ENCODE data around the gene MNAT1. TPM values are rescaled to one million over a fixed set of nuclear protein-coding genes. Genes with fewer than 3 reads are reported as not detected.

MNAT1 gene
- polyA plus RNA-seq, 1 of the 3 experiments (the other 2 are of a cell fraction) = 38.9 TPM

GRCh38 chr14:60817113-60817512 is 82.6 kb downstream of the MNAT1 start (continued):
- TF ChIP-seq GATA2 (CRISPR knock-in tag; IDR thresholded peaks at IDR 0.05) = no peak

GRCh38 chr14:60819575-60819974 is 85.0 kb downstream of the MNAT1 start:
- WGBS (ENCODE audit: low lambda C conversion rate) = 96% methylated on average over 4 of the region's 4 CpGs
- no peak overlapping the region for H3K4me3 ChIP-seq (ENCODE audit: low read depth in 2 of 2, low read length in 1 of 2)
- TF ChIP-seq NRF1 (IDR thresholded peaks at IDR 0.05; ENCODE audit: low read depth, low read length) = no peak
- TF ChIP-seq MXI1 (IDR thresholded peaks at IDR 0.05; ENCODE audit: low read depth, low read length) = no peak
- TF ChIP-seq FOXM1 (IDR thresholded peaks at IDR 0.05; ENCODE audit: low read depth) = no peak
- TF ChIP-seq ELF1 (IDR thresholded peaks at IDR 0.05) = no peak
- TF ChIP-seq SMC3 (IDR thresholded peaks at IDR 0.05; ENCODE audit: low read depth, low read length) = no peak
- ChIA-PET CTCF (no interaction called here), POLR2A (no interaction called here)
- H3K9me2 ChIP-seq = no peaks in the 10 kb centered on the region
- peaks cover 0 to 3% of the 10 kb centered on the region in 2 experiments; a peak in 2 of 4 replicates for H3K4me1 ChIP-seq (ENCODE audit: control insufficient read depth in 1 of 2, insufficient read depth in 2 of 2, low read depth in 1 of 2, low read length in 1 of 2)
- H3K4me2 ChIP-seq = no peak overlapping the region
- no peak overlapping the region for H3K27ac ChIP-seq (ENCODE audit: low read depth in 2 of 2, low read length in 1 of 2)
- H3K36me3 ChIP-seq (replicated peaks in 1 of 2; ENCODE audit: control insufficient read depth in 1 of 2, insufficient read depth in 2 of 2, low read length in 1 of 2) = peaks cover 10 to 51% of the 10 kb centered on the region in 2 experiments
- H2AFZ ChIP-seq (ENCODE audit: low read depth) = no peak overlapping the region
- no peak overlapping the region for H3K9ac ChIP-seq
- peaks cover 10% of the 10 kb centered on the region for H3K79me2 ChIP-seq (ENCODE audit: insufficient read depth)
- H3K27me3 ChIP-seq (ENCODE audit: insufficient read depth) = no peaks in the 10 kb centered on the region
- DNase-seq = no peak
- no peaks in the 10 kb centered on the region for H3K9me3 ChIP-seq
- no peaks in the 10 kb centered on the region for H3F3A ChIP-seq (replicated peaks; ENCODE audit: insufficient read depth)
- H4K20me1 ChIP-seq (ENCODE audit: insufficient read depth) = no peaks in the 10 kb centered on the region

GRCh38 chr14:60838601-60839000 is 104.0 kb downstream of the MNAT1 start:
- H3K9me3 ChIP-seq = no peaks in the 10 kb centered on the region
- H3K4me2 ChIP-seq = no peak overlapping the region
- H3K9me2 ChIP-seq = no peaks in the 10 kb centered on the region
- H3K36me3 ChIP-seq (replicated peaks in 1 of 2; ENCODE audit: control insufficient read depth in 1 of 2, insufficient read depth in 2 of 2, low read length in 1 of 2) = peaks cover 19 to 23% of the 10 kb centered on the region in 2 experiments
- 100% methylated on average over 3 of the region's 5 CpGs for WGBS (ENCODE audit: low lambda C conversion rate)
- peaks cover under 1% of the 10 kb centered on the region for H3F3A ChIP-seq (replicated peaks; ENCODE audit: insufficient read depth)
- H3K79me2 ChIP-seq (ENCODE audit: insufficient read depth) = peaks cover 8% of the 10 kb centered on the region; the same call in 1 of the 2 replicates
- H3K4me1 ChIP-seq (ENCODE audit: control insufficient read depth in 1 of 2, insufficient read depth in 2 of 2, low read depth in 1 of 2, low read length in 1 of 2) = no peaks in the 10 kb centered on the region; a peak in 1 of 4 replicates
- H3K27me3 ChIP-seq (ENCODE audit: insufficient read depth) = no peaks in the 10 kb centered on the region
- TF ChIP-seq PBX3 (IDR thresholded peaks at IDR 0.05) (no peak), IRF3 (IDR thresholded peaks at IDR 0.05; ENCODE audit: low read depth, low read length) (no peak), FOXM1 (IDR thresholded peaks at IDR 0.05; ENCODE audit: low read depth) (no peak), RFX5 (IDR thresholded peaks at IDR 0.05; ENCODE audit: low read length) (no peak), GABPA (IDR thresholded peaks at IDR 0.05; ENCODE audit: low read depth) (no peak), USF1 (IDR thresholded peaks at IDR 0.05; ENCODE audit: borderline replicate concordance, low read depth) (no peak), NRF1 (IDR thresholded peaks at IDR 0.05; ENCODE audit: low read depth, low read length) (no peak), JUND (IDR thresholded peaks at IDR 0.05) (no peak)
- CTCF ChIA-PET = no interaction called here
- no peak overlapping the region for H3K27ac ChIP-seq (ENCODE audit: low read depth in 2 of 2, low read length in 1 of 2)
- H3K4me3 ChIP-seq (ENCODE audit: low read depth in 2 of 2, low read length in 1 of 2) = no peak overlapping the region
- H4K20me1 ChIP-seq (ENCODE audit: insufficient read depth) = no peaks in the 10 kb centered on the region
- POLR2A ChIA-PET = no interaction called here
- no peak overlapping the region for H3K9ac ChIP-seq
- no peak overlapping the region for H2AFZ ChIP-seq (ENCODE audit: low read depth)
- no peak for DNase-seq
